GM21723 (cell line): Measurements from ENCODE around the gene OBSCN.
"Not testable (repeated sequence)": the region's sequence is repeated elsewhere in the genome, so short reads cannot be mapped to it uniquely, and the experiment has no call there.

Source experiments
- ATAC-seq: cut with Tn5 transposase; IDR thresholded peaks from one replicate; pipeline ENCODE4 v1.9.1; 2021; ENCODE audit warnings: mild to moderate bottlenecking, moderate library complexity; ENCODE audit not compliant: unreplicated experiment

Gene OBSCN

DNA sequence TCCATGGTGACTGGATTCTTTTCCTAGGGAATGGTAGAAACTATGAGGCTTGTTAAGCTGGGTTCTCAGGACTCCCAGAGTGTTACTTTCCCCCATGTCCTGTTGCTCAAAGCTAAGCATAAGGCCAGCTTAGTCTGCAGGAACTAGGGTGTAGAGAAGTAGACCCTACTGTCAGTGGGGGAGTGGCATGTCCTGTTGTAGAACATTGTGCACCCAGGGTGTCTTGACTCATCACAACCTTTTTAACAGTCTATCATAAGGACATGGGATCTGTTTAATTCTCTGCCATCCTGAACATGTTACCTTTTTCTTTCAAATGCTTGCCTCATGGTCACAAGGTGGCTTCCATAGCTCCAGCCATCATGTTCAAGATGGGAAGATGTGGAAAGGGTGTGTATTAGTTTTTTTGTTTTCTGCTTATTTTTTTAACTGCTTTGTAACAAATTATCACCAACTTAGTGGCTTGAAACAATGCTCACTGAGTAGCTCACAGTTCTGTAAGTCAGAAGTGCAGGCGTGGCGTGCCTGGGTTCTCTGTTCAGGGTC, 17.4 kb downstream of the OBSCN start:
- ATAC-seq, result no peak

DNA sequence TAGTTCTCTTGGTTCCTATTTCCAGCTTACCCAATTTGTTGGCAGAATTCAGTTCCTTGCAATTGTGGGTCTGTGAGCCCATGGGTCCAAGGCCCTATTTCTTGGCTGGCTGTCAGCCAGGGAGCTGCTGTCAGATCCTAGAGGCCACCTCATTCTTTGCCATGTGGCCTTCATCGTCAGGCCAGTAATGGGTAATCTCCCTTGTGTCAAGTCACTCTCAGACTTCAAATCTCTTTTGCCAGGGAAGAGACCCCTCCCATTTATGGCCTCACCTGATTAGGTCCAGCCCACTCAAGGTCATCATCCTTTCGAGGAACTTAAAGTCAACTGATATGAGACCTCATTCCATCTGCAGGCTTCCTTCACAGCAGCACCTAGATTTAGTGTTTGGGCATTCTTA, 17.9 kb downstream of the OBSCN start:
- ATAC-seq, result no peak

GRCh38 chr1:228226141-228226874, 18.5 kb downstream of the OBSCN start:
- no peak for ATAC-seq

GRCh38 chr1:228226956-228227791, 19.3 kb downstream of the OBSCN start:
- no peak for ATAC-seq

DNA sequence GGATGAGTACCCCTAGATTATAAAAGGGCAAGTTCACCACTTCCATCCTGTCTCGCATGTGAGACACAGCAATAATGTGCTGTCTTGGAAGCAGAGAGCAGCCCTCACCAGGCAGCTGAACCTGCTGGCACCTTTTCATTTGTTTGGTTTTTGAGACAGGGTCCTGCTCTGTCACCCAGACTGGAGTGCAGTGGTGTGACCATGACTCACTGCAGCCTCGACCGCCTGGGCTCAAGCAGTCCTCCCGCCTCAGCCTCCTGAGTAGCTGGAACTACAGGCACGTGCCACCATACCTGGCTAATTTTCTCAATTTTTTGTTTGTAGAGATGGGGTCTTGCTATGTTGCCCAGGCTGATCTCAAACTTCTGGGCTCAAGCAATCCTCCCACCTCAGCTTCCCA, 20.3 kb downstream of the OBSCN start:
- ATAC-seq, result not testable (repeated sequence)

- ATAC-seq, result no peak
Observed at GRCh38 chr1:228228601-228229074, 20.8 kb downstream of the OBSCN start.

GRCh38 chr1:228231189-228231588, 23.3 kb downstream of the OBSCN start:
- no peak for ATAC-seq

- no peak for ATAC-seq
Observed at GRCh38 chr1:228233136-228233535, 25.3 kb downstream of the OBSCN start.

DNA sequence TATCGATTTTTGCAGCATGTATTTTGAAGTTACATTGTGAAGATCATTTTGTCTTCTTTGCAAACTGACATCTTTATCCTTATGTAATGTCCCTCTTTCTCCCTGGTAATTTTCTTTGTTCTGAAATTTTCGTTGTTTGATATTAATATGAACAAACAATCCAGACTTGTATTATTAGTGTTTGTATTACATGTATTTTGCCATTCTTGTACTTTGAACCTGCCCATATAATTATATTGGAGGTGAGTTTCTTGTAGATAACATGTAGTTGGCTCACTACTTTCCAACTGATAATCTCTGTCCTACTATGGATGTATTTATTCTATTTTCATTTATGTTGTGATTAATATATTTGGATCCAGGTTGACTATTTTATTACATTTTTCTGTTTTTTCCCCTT, 27.1 kb downstream of the OBSCN start:
- no peak for ATAC-seq

GRCh38 chr1:228236744-228237143, 28.9 kb downstream of the OBSCN start:
- ATAC-seq, result no peak

- ATAC-seq, result no peak
Observed at GRCh38 chr1:228238007-228238406, 30.2 kb downstream of the OBSCN start.

DNA sequence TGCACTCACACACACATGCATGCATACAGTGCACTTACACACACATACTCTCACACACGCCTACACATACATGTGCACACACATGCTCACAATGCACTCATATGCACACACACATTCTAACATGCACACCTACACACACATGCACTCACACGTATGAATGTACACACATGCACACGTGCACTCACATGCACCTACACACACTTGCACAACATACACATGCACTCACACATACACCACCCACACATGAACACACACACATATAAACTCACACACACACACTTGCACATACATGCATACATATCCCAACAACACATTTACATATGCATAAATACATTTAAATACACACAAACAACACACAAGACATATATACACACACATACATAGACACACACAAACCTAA, 30.6 kb downstream of the OBSCN start:
- ATAC-seq, result no peak

DNA sequence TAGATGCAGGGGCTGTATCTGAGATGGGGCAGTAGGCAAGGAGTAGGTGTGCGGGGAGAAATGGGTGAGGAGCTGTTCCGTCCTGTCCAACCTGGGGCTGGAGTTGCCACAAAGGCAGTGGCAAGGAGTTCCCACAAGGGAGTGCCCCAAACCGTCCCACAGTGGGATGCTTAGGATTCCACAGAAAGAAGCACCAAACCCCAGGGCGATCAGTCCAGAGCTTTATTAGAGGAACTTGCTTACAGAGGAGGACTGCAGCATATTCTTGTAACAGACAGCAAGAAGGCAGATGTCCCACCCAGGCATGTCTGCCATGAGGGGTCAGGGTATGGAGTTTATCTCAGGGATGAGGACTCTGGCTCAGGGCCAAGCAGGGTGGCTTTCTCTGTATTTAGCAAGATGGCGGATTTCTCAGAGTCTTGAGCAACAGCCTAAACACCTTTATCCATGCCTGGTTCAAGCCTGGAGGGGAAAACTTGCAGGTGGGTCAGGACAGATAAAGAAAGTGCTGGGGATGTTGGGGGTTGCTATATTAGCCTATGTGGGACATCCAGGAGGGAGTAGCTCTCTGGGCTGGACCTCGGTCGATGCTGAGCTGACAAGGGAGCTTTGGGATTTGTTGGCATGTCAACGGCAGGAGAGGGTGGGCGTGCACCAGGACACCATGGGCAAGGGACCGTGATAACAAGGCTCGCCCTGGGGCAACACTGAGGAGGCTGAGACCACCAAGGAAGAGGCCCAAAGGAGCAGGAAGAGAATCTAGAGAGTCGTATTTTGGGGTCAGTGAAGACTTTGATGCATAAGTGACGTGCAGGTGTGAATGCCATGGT, 32.8 kb downstream of the OBSCN start:
- no peak for ATAC-seq

DNA sequence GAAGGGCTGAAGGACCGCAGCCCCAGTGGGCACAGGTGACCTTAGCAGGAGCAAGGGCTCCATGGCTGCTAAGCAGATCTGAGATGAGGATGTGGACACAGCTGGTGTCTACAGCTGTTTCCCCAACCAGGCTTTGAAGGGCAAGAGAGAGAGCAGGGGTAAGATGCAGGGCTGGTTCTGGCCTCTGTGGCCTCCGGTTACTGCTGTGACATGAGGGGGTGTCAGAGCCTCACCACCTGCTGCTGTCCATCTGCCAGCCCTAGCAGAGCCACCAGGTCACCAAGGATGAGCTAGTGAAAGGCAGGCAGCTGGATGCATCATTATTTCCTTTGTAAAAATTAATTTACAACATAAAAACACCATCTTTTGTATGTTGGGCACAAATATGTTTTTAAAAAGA, 33.4 kb downstream of the OBSCN start:
- ATAC-seq, result no peak

GRCh38 chr1:228242409-228242808, 34.6 kb downstream of the OBSCN start:
- ATAC-seq, result no peak

DNA sequence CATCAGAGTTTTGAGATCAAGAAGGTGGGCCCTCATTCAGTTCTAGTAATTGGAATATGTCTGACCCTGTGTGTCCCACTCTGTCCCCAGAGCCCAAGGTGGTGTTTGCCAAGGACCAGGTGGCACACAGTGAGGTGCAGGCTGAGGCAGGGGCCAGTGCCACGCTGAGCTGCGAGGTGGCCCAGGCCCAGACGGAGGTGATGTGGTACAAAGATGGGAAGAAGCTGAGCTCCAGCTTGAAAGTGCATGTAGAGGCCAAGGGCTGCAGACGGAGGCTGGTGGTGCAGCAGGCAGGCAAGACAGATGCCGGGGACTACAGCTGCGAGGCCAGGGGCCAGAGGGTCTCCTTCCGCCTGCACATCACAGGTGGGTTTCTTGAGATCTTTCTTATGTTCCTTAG, 35.2 kb downstream of the OBSCN start:
- no peak for ATAC-seq

- not testable (repeated sequence) for ATAC-seq
Observed at GRCh38 chr1:228243989-228244388, 36.1 kb downstream of the OBSCN start.

GRCh38 chr1:228245111-228245510, 37.3 kb downstream of the OBSCN start:
- ATAC-seq, result no peak

GRCh38 chr1:228246216-228246900, 38.5 kb downstream of the OBSCN start:
- ATAC-seq, result no peak

DNA sequence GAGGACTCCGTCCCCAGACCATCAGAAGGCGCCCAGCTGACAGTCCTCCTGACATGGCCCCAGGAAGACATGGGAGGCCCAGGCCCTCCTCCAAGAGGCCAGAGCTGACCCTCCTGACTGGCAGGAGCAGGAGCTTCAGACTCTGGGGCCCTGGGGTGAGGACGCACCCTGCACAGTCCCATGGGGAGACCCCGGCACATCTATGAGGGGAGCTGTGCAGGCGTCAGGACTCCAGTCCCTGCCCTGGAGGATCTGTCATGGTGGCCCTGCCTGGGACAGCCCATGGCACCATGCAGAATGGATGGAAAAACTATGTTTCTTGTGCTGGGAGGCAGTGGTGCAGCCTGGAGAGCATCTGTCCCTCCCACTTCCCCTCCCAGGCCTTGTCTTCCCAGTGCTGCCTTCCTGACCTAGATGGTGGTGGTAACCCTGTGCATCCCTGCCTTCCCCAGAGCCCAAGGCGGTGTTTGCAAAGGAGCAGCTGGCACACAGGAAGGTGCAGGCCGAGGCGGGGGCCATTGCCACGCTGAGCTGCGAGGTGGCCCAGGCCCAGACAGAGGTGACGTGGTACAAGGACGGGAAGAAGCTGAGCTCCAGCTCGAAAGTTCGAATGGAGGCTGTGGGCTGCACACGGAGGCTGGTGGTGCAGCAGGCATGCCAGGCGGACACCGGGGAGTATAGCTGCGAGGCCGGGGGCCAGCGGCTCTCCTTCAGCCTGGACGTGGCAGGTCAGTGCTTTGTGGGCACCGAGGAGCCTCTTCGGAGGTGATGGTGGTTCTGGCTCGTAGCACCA, 41.9 kb downstream of the OBSCN start:
- ATAC-seq, result no peak
